ENCODE data around the gene DBR1. TPM values are rescaled to one million over a fixed set of nuclear protein-coding genes. Genes with fewer than 3 reads are reported as not detected.
A peak's percentile ranks its signal among the peaks of the same experiment; 100 is the strongest.

DBR1 gene
- total and polyA plus RNA-seq, 2 of the 13 experiments (the other 11 are each of a cell fraction or from before 2014, with no cell fraction given), result 6.4 to 16.7 TPM

GRCh38 chr3:138187296-138188012, 12.7 kb upstream of the DBR1 start, which contains the start of gene ARMC8 (continued):
- TF ChIP-seq, protein P1, sequence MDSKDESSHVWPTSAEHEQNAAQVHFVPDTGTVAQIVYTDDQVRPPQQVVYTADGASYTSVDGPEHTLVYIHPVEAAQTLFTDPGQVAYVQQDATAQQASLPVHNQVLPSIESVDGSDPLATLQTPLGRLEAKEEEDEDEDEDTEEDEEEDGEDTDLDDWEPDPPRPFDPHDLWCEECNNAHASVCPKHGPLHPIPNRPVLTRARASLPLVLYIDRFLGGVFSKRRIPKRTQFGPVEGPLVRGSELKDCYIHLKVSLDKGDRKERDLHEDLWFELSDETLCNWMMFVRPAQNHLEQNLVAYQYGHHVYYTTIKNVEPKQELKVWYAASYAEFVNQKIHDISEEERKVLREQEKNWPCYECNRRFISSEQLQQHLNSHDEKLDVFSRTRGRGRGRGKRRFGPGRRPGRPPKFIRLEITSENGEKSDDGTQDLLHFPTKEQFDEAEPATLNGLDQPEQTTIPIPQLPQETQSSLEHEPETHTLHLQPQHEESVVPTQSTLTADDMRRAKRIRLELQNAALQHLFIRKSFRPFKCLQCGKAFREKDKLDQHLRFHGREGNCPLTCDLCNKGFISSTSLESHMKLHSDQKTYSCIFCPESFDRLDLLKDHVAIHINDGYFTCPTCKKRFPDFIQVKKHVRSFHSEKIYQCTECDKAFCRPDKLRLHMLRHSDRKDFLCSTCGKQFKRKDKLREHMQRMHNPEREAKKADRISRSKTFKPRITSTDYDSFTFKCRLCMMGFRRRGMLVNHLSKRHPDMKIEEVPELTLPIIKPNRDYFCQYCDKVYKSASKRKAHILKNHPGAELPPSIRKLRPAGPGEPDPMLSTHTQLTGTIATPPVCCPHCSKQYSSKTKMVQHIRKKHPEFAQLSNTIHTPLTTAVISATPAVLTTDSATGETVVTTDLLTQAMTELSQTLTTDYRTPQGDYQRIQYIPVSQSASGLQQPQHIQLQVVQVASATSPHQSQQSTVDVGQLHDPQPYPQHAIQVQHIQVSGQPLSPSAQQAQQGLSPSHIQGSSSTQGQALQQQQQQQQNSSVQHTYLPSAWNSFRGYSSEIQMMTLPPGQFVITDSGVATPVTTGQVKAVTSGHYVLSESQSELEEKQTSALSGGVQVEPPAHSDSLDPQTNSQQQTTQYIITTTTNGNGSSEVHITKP (CRISPR knock-in tag; IDR thresholded peaks at IDR 0.05; ENCODE audit: low read depth), result 0 out of 2 replicates have a peak, but pooled peaks have one; percentile 72
- TF ChIP-seq SIN3B (IDR thresholded peaks at IDR 0.05; ENCODE audit: low read length), result peak; percentile 23; the same call in 1 of the 2 replicates
- TF ChIP-seq ZNF609 (CRISPR knock-in tag; IDR thresholded peaks at IDR 0.05; ENCODE audit: borderline replicate concordance), result no peak
- TF ChIP-seq, protein P2, sequence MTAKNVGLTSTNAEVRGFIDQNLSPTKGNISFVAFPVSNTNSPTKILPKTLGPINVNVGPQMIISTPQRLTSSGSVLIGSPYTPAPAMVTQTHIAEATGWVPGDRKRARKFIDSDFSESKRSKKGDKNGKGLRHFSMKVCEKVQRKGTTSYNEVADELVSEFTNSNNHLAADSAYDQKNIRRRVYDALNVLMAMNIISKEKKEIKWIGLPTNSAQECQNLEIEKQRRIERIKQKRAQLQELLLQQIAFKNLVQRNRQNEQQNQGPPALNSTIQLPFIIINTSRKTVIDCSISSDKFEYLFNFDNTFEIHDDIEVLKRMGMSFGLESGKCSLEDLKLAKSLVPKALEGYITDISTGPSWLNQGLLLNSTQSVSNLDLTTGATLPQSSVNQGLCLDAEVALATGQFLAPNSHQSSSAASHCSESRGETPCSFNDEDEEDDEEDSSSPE (CRISPR knock-in tag; IDR thresholded peaks at IDR 0.05), result no peak; the same call in 1 of the 2 replicates
- no peak; the same call in 1 of the 2 replicates for TF ChIP-seq ZNF616 (CRISPR knock-in tag; IDR thresholded peaks at IDR 0.05; ENCODE audit: low read depth)
- TF ChIP-seq DMAP1 (CRISPR knock-in tag; IDR thresholded peaks at IDR 0.05), result peak; percentile 91
- 0 out of 2 replicates have a peak, but pooled peaks have one; percentile 22 for TF ChIP-seq ZNF614 (CRISPR knock-in tag; IDR thresholded peaks at IDR 0.05; ENCODE audit: borderline replicate concordance)
- TF ChIP-seq ZNF3 (CRISPR knock-in tag; IDR thresholded peaks at IDR 0.05), result no peak
- TF ChIP-seq HES4 (CRISPR knock-in tag; IDR thresholded peaks at IDR 0.05; ENCODE audit: borderline replicate concordance), result no peak; the same call in 1 of the 2 replicates
- TF ChIP-seq SMC3 (IDR thresholded peaks at IDR 0.05; ENCODE audit: low read length), result no peak
- no peak for TF ChIP-seq TOE1 (CRISPR knock-in tag; IDR thresholded peaks at IDR 0.05)
- TF ChIP-seq YEATS2 (CRISPR knock-in tag; IDR thresholded peaks at IDR 0.05; ENCODE audit: borderline replicate concordance), result peak; percentile 64; the same call in 1 of the 2 replicates
- TF ChIP-seq, protein P3, sequence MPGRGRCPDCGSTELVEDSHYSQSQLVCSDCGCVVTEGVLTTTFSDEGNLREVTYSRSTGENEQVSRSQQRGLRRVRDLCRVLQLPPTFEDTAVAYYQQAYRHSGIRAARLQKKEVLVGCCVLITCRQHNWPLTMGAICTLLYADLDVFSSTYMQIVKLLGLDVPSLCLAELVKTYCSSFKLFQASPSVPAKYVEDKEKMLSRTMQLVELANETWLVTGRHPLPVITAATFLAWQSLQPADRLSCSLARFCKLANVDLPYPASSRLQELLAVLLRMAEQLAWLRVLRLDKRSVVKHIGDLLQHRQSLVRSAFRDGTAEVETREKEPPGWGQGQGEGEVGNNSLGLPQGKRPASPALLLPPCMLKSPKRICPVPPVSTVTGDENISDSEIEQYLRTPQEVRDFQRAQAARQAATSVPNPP (CRISPR knock-in tag; IDR thresholded peaks at IDR 0.05), result peak; percentile 53; the same call in 1 of the 2 replicates
- TF ChIP-seq SOX13 (IDR thresholded peaks at IDR 0.05), result no peak
- TF ChIP-seq SOX13 (CRISPR knock-in tag; conservative IDR thresholded peaks at IDR 0.05 in 1 of 2, IDR thresholded peaks at IDR 0.05 in 1 of 2), result no peak; a peak in 1 of 4 replicates
- TF ChIP-seq ZSCAN9 (CRISPR knock-in tag; IDR thresholded peaks at IDR 0.05; ENCODE audit: borderline replicate concordance), result peak; percentile 26; the same call in 1 of the 2 replicates
- TF ChIP-seq, protein P4, sequence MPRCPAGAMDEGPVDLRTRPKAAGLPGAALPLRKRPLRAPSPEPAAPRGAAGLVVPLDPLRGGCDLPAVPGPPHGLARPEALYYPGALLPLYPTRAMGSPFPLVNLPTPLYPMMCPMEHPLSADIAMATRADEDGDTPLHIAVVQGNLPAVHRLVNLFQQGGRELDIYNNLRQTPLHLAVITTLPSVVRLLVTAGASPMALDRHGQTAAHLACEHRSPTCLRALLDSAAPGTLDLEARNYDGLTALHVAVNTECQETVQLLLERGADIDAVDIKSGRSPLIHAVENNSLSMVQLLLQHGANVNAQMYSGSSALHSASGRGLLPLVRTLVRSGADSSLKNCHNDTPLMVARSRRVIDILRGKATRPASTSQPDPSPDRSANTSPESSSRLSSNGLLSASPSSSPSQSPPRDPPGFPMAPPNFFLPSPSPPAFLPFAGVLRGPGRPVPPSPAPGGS (CRISPR knock-in tag; IDR thresholded peaks at IDR 0.05), result no peak; the same call in 1 of the 2 replicates
